IPS-15b (cell line): ENCODE data around the gene ARHGEF37.

Experiments
- H3K27me3 ChIP-seq: one replicate; pipeline ENCODE4 v1.6.1; 2013; ENCODE audit warnings: low read length; ENCODE audit not compliant: control insufficient read depth, insufficient read depth
- H3K36me3 ChIP-seq: one replicate; pipeline ENCODE4 v1.6.1; 2013; ENCODE audit warnings: low read length; ENCODE audit not compliant: control insufficient read depth, insufficient read depth
- H3K4me1 ChIP-seq: one replicate; pipeline ENCODE4 v1.6.1; 2013; ENCODE audit warnings: mild to moderate bottlenecking, low read length; ENCODE audit not compliant: control insufficient read depth, insufficient read depth
- H3K4me3 ChIP-seq: one replicate; pipeline ENCODE4 v1.5.1; 2013; ENCODE audit warnings: low read depth, low read length
- H3K9ac ChIP-seq: one replicate; pipeline ENCODE4 v1.6.1; 2013; ENCODE audit warnings: low read depth, mild to moderate bottlenecking, low read length
- H3K9me3 ChIP-seq: one replicate; pipeline ENCODE4 v1.6.1; 2013; ENCODE audit warnings: mild to moderate bottlenecking, low read length; ENCODE audit not compliant: control insufficient read depth, insufficient read depth

Gene ARHGEF37

GRCh38 chr5:149633476-149634350 lies 52.4 kb downstream of the ARHGEF37 start:
- H3K4me1 ChIP-seq: peaks cover 15% of the 10 kb centered on the region
- no peaks in the 10 kb centered on the region for H3K27me3 ChIP-seq
- no peak overlapping the region for H3K4me3 ChIP-seq
- no peaks in the 10 kb centered on the region for H3K36me3 ChIP-seq
- no peaks in the 10 kb centered on the region for H3K9me3 ChIP-seq
- H3K9ac ChIP-seq: no peak overlapping the region

- Histone ChIP-seq H3K36me3 (no peaks in the 10 kb centered on the region), H3K27me3 (no peaks in the 10 kb centered on the region), H3K9ac (no peak overlapping the region), H3K9me3 (no peaks in the 10 kb centered on the region), H3K4me3 (no peak overlapping the region), H3K4me1 (peaks cover 15% of the 10 kb centered on the region)
Measured at GRCh38 chr5:149635394-149635793, 54.1 kb downstream of the ARHGEF37 start.

GRCh38 chr5:149636191-149636860 lies 55.0 kb downstream of the ARHGEF37 start:
- no peaks in the 10 kb centered on the region for H3K9me3 ChIP-seq
- no peaks in the 10 kb centered on the region for H3K36me3 ChIP-seq
- H3K4me3 ChIP-seq: no peak overlapping the region
- no peak overlapping the region for H3K9ac ChIP-seq
- H3K4me1 ChIP-seq: peaks cover 15% of the 10 kb centered on the region
- no peaks in the 10 kb centered on the region for H3K27me3 ChIP-seq

- Histone ChIP-seq H3K4me3 (no peak overlapping the region), H3K9ac (no peak overlapping the region), H3K4me1 (peaks cover 15% of the 10 kb centered on the region), H3K36me3 (no peaks in the 10 kb centered on the region), H3K27me3 (no peaks in the 10 kb centered on the region), H3K9me3 (no peaks in the 10 kb centered on the region)
Measured at GRCh38 chr5:149636861-149637246, 55.6 kb downstream of the ARHGEF37 start.

- H3K9me3 ChIP-seq: no peaks in the 10 kb centered on the region
- no peak overlapping the region for H3K9ac ChIP-seq
- no peak overlapping the region for H3K4me3 ChIP-seq
- H3K27me3 ChIP-seq: no peaks in the 10 kb centered on the region
- H3K4me1 ChIP-seq: peaks cover 4% of the 10 kb centered on the region
- H3K36me3 ChIP-seq: no peaks in the 10 kb centered on the region
Measured at GRCh38 chr5:149638136-149638535, 56.8 kb downstream of the ARHGEF37 start.

- Histone ChIP-seq H3K9me3 (no peaks in the 10 kb centered on the region), H3K9ac (no peak overlapping the region), H3K4me1 (no peaks in the 10 kb centered on the region), H3K36me3 (no peaks in the 10 kb centered on the region), H3K4me3 (no peak overlapping the region), H3K27me3 (no peaks in the 10 kb centered on the region)
Measured at GRCh38 chr5:149638546-149639241, 57.4 kb downstream of the ARHGEF37 start.

- H3K27me3 ChIP-seq: no peaks in the 10 kb centered on the region
- H3K4me1 ChIP-seq: no peaks in the 10 kb centered on the region
- H3K4me3 ChIP-seq: no peak overlapping the region
- H3K9me3 ChIP-seq: no peaks in the 10 kb centered on the region
- H3K9ac ChIP-seq: no peak overlapping the region
- H3K36me3 ChIP-seq: no peaks in the 10 kb centered on the region
Measured at GRCh38 chr5:149639737-149640136, 58.4 kb downstream of the ARHGEF37 start.

- Histone ChIP-seq H3K36me3 (no peaks in the 10 kb centered on the region), H3K27me3 (no peaks in the 10 kb centered on the region), H3K9ac (no peak overlapping the region), H3K9me3 (no peaks in the 10 kb centered on the region), H3K4me3 (no peak overlapping the region), H3K4me1 (no peaks in the 10 kb centered on the region)
Measured at GRCh38 chr5:149640350-149640999, 59.2 kb downstream of the ARHGEF37 start.

GRCh38 chr5:149641000-149641576 lies 59.8 kb downstream of the ARHGEF37 start:
- Histone ChIP-seq H3K36me3 (no peaks in the 10 kb centered on the region), H3K27me3 (no peaks in the 10 kb centered on the region), H3K9ac (no peak overlapping the region), H3K4me1 (no peaks in the 10 kb centered on the region), H3K4me3 (no peak overlapping the region), H3K9me3 (no peaks in the 10 kb centered on the region)

- no peaks in the 10 kb centered on the region for H3K36me3 ChIP-seq
- no peak overlapping the region for H3K9ac ChIP-seq
- H3K4me3 ChIP-seq: no peak overlapping the region
- H3K9me3 ChIP-seq: no peaks in the 10 kb centered on the region
- no peaks in the 10 kb centered on the region for H3K4me1 ChIP-seq
- H3K27me3 ChIP-seq: no peaks in the 10 kb centered on the region
Measured at GRCh38 chr5:149641600-149641999, 60.3 kb downstream of the ARHGEF37 start.

- Histone ChIP-seq H3K4me1 (no peaks in the 10 kb centered on the region), H3K4me3 (no peak overlapping the region), H3K36me3 (no peaks in the 10 kb centered on the region), H3K27me3 (no peaks in the 10 kb centered on the region), H3K9ac (no peak overlapping the region), H3K9me3 (no peaks in the 10 kb centered on the region)
Measured at GRCh38 chr5:149643781-149644180, 62.5 kb downstream of the ARHGEF37 start.
